Astrocyte (in vitro differentiated cells and primary cell): ENCODE results near the gene COL5A2. TPM values are rescaled to one million over a fixed set of nuclear protein-coding genes. Genes with fewer than 3 reads are reported as not detected.

ENCODE experiments used
- DNase-seq: peaks from one replicate; pipeline ENCODE4 v3.0.0-alpha.2; 2010; ENCODE audit warnings: low read depth
- FAIRE-seq: peaks from 2 replicates; lab custom pipeline; 2011; peaks lifted over from hg19 to GRCh38; lab: Jason Lieb, UNC
- H2AFZ ChIP-seq: 2 replicates; pipeline ENCODE4 v1.6.0; 2012; ENCODE audit warnings: low read depth, low read length, inconsistent platforms
- H3K27ac ChIP-seq: 2 replicates; pipeline ENCODE4 v1.5.1; 2011; ENCODE audit warnings: low read depth, low read length, inconsistent platforms
- H3K27me3 ChIP-seq: 2 replicates; pipeline ENCODE4 v1.6.0; 2011; ENCODE audit warnings: low read length, inconsistent platforms; ENCODE audit not compliant: insufficient read depth
- H3K36me3 ChIP-seq: 2 replicates; pipeline ENCODE4 v1.5.1; 2011; ENCODE audit warnings: low read length, inconsistent platforms; ENCODE audit not compliant: insufficient read depth
- H3K4me1 ChIP-seq: 2 replicates; pipeline ENCODE4 v1.5.1; 2011; ENCODE audit warnings: low read length, inconsistent platforms; ENCODE audit not compliant: insufficient read depth
- H3K4me2 ChIP-seq: 2 replicates; pipeline ENCODE4 v1.6.0; 2012; ENCODE audit warnings: low read length, inconsistent platforms
- H3K4me3 ChIP-seq: 2 replicates; pipeline ENCODE4 v1.5.1; 2011; ENCODE audit warnings: low read depth, mild to moderate bottlenecking, low read length, inconsistent platforms; ENCODE audit not compliant: insufficient read depth
- H3K79me2 ChIP-seq: 2 replicates; pipeline ENCODE4 v1.6.0; 2012; ENCODE audit warnings: mild to moderate bottlenecking, low read length, inconsistent platforms; ENCODE audit not compliant: insufficient read depth
- H3K9ac ChIP-seq: 2 replicates; pipeline ENCODE4 v1.6.0; 2012; ENCODE audit warnings: mild to moderate bottlenecking, low read length, inconsistent platforms
- H3K9me3 ChIP-seq: 2 replicates; pipeline ENCODE4 v1.5.1; 2012; ENCODE audit warnings: low read depth, mild to moderate bottlenecking, low read length, inconsistent platforms; ENCODE audit not compliant: insufficient read depth
- H4K20me1 ChIP-seq: 2 replicates; pipeline ENCODE4 v1.6.0; 2012; ENCODE audit warnings: low read length, inconsistent platforms; ENCODE audit not compliant: insufficient read depth
- H3K27ac Mint-ChIP-seq: one replicate; pipeline ENCODE4 v1.8.0; 2021; ENCODE audit warnings: mild to moderate bottlenecking, mixed read lengths; ENCODE audit not compliant: unreplicated experiment
- H3K27me3 Mint-ChIP-seq: one replicate; pipeline ENCODE4 v1.8.0; 2021; ENCODE audit warnings: low read depth, mixed read lengths; ENCODE audit not compliant: unreplicated experiment
- H3K36me3 Mint-ChIP-seq: one replicate; pipeline ENCODE4 v1.8.0; 2021; ENCODE audit warnings: low read depth, mixed read lengths; ENCODE audit not compliant: unreplicated experiment
- H3K4me1 Mint-ChIP-seq: one replicate; pipeline ENCODE4 v1.8.0; 2021; ENCODE audit warnings: low read depth, mixed read lengths; ENCODE audit not compliant: unreplicated experiment
- H3K4me3 Mint-ChIP-seq: one replicate; pipeline ENCODE4 v1.8.0; 2021; ENCODE audit warnings: mild to moderate bottlenecking, moderate library complexity, mixed read lengths; ENCODE audit not compliant: unreplicated experiment
- H3K9me3 Mint-ChIP-seq: one replicate; pipeline ENCODE4 v1.8.0; 2021; ENCODE audit warnings: mild to moderate bottlenecking, mixed read lengths; ENCODE audit not compliant: unreplicated experiment
- CTCF ChIP-seq: IDR thresholded peaks from 2 replicates; pipeline ENCODE4 v1.5.1; 2011; ENCODE audit warnings: low read depth, mild to moderate bottlenecking, inconsistent platforms, low read length, moderate library complexity; ENCODE audit not compliant: insufficient read depth
- EZH2 ChIP-seq: IDR thresholded peaks from 2 replicates; pipeline ENCODE4 v1.6.1; 2012; ENCODE audit warnings: mild to moderate bottlenecking, low read length, inconsistent platforms; ENCODE audit not compliant: insufficient read depth
- total RNA-seq: library from RNA; stranded (reverse); gene quantifications from 2 replicates; pipeline ENCODE4 v1.2.1, GENCODE V29; 2021

The COL5A2 gene
- total RNA-seq, 1 donor from 2014 or later = 429 TPM

- Histone ChIP-seq H3K4me2 (no peak overlapping the region), H3K36me3 (peaks cover 22% of the 10 kb centered on the region), H3K4me3 (no peak overlapping the region), H3K4me1 (no peaks in the 10 kb centered on the region), H3K9ac (no peak overlapping the region), H4K20me1 (no peaks in the 10 kb centered on the region), H2AFZ (no peak overlapping the region), H3K79me2 (no peaks in the 10 kb centered on the region), H3K27me3 (no peaks in the 10 kb centered on the region), H3K27ac (no peak overlapping the region), H3K9me3 (no peaks in the 10 kb centered on the region)
- TF ChIP-seq EZH2 (no peak), CTCF (no peak)
- DNase-seq (no peak), FAIRE-seq (no peak)
- Mint-ChIP-seq H3K27me3 (no peaks in the 10 kb centered on the region), H3K4me1 (no peaks in the 10 kb centered on the region), H3K36me3 (peaks cover 22% of the 10 kb centered on the region), H3K9me3 (no peaks in the 10 kb centered on the region), H3K4me3 (no peak overlapping the region), H3K27ac (no peak overlapping the region)
Observed at GRCh38 chr2:188993247-188993646, 186.3 kb downstream of the COL5A2 start.

GRCh38 chr2:188986839-188987238 lies 192.7 kb downstream of the COL5A2 start:
- Histone ChIP-seq H3K4me1 (peaks cover 15% of the 10 kb centered on the region), H3K4me3 (no peak overlapping the region), H3K36me3 (peaks cover 7% of the 10 kb centered on the region), H3K9me3 (no peaks in the 10 kb centered on the region), H3K27me3 (no peaks in the 10 kb centered on the region), H3K4me2 (no peak overlapping the region), H3K79me2 (peaks cover 4% of the 10 kb centered on the region), H4K20me1 (no peaks in the 10 kb centered on the region), H3K27ac (peak overlapping the region; percentile 38), H2AFZ (no peak overlapping the region), H3K9ac (peak overlapping the region; percentile 16)
- peaks cover 18% of the 10 kb centered on the region for H3K4me1 Mint-ChIP-seq
- TF ChIP-seq EZH2 = no peak
- FAIRE-seq (peak; percentile 49), DNase-seq (peak; percentile 81)
- no peaks in the 10 kb centered on the region for H3K27me3 Mint-ChIP-seq
- peak overlapping the region; percentile 72 for H3K27ac Mint-ChIP-seq
- H3K9me3 Mint-ChIP-seq = no peaks in the 10 kb centered on the region
- H3K4me3 Mint-ChIP-seq = no peak overlapping the region
- peaks cover 2% of the 10 kb centered on the region for H3K36me3 Mint-ChIP-seq

GRCh38 chr2:188984680-188985079 lies 194.9 kb downstream of the COL5A2 start:
- H3K4me2 ChIP-seq = peak overlapping the region; percentile 6
- H3K36me3 ChIP-seq = peaks cover 3% of the 10 kb centered on the region
- Mint-ChIP-seq H3K4me1 (peaks cover 22% of the 10 kb centered on the region), H3K27me3 (no peaks in the 10 kb centered on the region), H3K4me3 (no peak overlapping the region), H3K9me3 (no peaks in the 10 kb centered on the region), H3K27ac (peak overlapping the region; percentile 95), H3K36me3 (no peaks in the 10 kb centered on the region)
- H4K20me1 ChIP-seq = no peaks in the 10 kb centered on the region
- H2AFZ ChIP-seq = no peak overlapping the region
- no peaks in the 10 kb centered on the region for H3K27me3 ChIP-seq
- DNase-seq (peak; percentile 96), FAIRE-seq (peak; percentile 93)
- H3K79me2 ChIP-seq = peaks cover 14% of the 10 kb centered on the region
- peaks cover 17% of the 10 kb centered on the region for H3K4me1 ChIP-seq
- H3K9ac ChIP-seq = peak overlapping the region; percentile 64
- H3K27ac ChIP-seq = peak overlapping the region; percentile 82
- TF ChIP-seq CTCF (no peak), EZH2 (no peak)
- no peak overlapping the region for H3K4me3 ChIP-seq
- H3K9me3 ChIP-seq = no peaks in the 10 kb centered on the region
